Aorta (tissue), 5 donors: ENCODE results near the gene LRRC2. TPM values are rescaled to one million over a fixed set of nuclear protein-coding genes. Genes with fewer than 3 reads are reported as not detected.

Experiments used
- ATAC-seq: fragments of 200-7000 bp; cut with Tn5 transposase; one replicate; pipeline ENCODE4 v1.9.1; 2022; ENCODE audit warnings: moderate library complexity; ENCODE audit not compliant: low FRiP score
- DNase-seq, 2 donors: peaks; one replicate each; pipeline ENCODE4 v3.0.0-alpha.2; 2020
- H3K27ac ChIP-seq, 2 donors: one replicate each; pipeline ENCODE4 v1.5.1; 2013; ENCODE audit warnings: low read length in 2 of 2, mild to moderate bottlenecking in 2 of 2, moderate library complexity in 2 of 2, control low read depth in 1 of 2, inconsistent platforms in 1 of 2, low read depth in 1 of 2
- H3K27me3 ChIP-seq, 2 donors: one replicate each; pipeline ENCODE4 v1.6.1; 2013; ENCODE audit warnings: control low read depth in 1 of 2, low read length in 1 of 2, mild to moderate bottlenecking in 1 of 2, moderate library complexity in 1 of 2; ENCODE audit not compliant: insufficient read depth in 2 of 2, control insufficient read depth in 1 of 2
- H3K36me3 ChIP-seq, 2 donors: one replicate each; pipeline ENCODE4 v1.6.1; 2013; ENCODE audit warnings: control low read depth in 1 of 2, low read length in 1 of 2, mild to moderate bottlenecking in 1 of 2; ENCODE audit not compliant: insufficient read depth in 2 of 2, control insufficient read depth in 1 of 2
- H3K4me1 ChIP-seq, 2 donors: one replicate each; pipeline ENCODE4 v1.6.1; 2013; ENCODE audit warnings: low read length in 2 of 2, control low read depth in 1 of 2, mild to moderate bottlenecking in 1 of 2, moderate library complexity in 1 of 2; ENCODE audit not compliant: insufficient read depth in 2 of 2, control insufficient read depth in 1 of 2
- H3K4me3 ChIP-seq, 2 donors: one replicate each; pipeline ENCODE4 v1.5.1; 2013; ENCODE audit warnings: low read length in 2 of 2, control low read depth in 1 of 2, mild to moderate bottlenecking in 1 of 2
- H3K9me3 ChIP-seq: one replicate; pipeline ENCODE4 v1.6.1; 2013; ENCODE audit warnings: mild to moderate bottlenecking, low read length; ENCODE audit not compliant: control insufficient read depth
- WGBS, 2 donors: extraction: QIAGEN DNeasy Blood & Tissue Kit; methylation state at CpG; one replicate each; pipeline ENCODE4 v1.1.7; 2013; 5-methylcytosine and 5-hydroxymethylcytosine counted together
- intact Hi-C, 2 donors: fragments of 100-400 bp; cut with DNase I; formaldehyde crosslinking; loops; one replicate each; pipeline versions ENCODE4 v1.14.2 to v1.15.0; 2022
- polyA plus RNA-seq, 2 donors: library from polyadenylated mRNA; stranded (reverse); fragments of 200-250 nt; gene quantifications; one replicate each; pipeline ENCODE4 v1.2.3, GENCODE V29; 2013
- total RNA-seq, 2 donors: library from RNA; stranded (reverse); fragmentation: NEBNext Ultra II Directional; extraction: Animal tissue kit (Norgen Biotek cat#: 25700); gene quantifications; one replicate each; pipeline ENCODE4 v1.2.1, GENCODE V29; 2021
- donor health status: healthy with polysubstance abuse.
- donor health status: Bipolar disorder and iron deficiency.
- donor health status: DM: no; HTN: no; CAD: no.
- donor health status: DM: no; HTN: no; CAD: no.
- donor health status: DM: yes; HTN: yes; CAD: no.

Gene LRRC2
- total and polyA plus RNA-seq, 4 donors, result 0.03 to 8.8 (median 0.45) TPM

DNA sequence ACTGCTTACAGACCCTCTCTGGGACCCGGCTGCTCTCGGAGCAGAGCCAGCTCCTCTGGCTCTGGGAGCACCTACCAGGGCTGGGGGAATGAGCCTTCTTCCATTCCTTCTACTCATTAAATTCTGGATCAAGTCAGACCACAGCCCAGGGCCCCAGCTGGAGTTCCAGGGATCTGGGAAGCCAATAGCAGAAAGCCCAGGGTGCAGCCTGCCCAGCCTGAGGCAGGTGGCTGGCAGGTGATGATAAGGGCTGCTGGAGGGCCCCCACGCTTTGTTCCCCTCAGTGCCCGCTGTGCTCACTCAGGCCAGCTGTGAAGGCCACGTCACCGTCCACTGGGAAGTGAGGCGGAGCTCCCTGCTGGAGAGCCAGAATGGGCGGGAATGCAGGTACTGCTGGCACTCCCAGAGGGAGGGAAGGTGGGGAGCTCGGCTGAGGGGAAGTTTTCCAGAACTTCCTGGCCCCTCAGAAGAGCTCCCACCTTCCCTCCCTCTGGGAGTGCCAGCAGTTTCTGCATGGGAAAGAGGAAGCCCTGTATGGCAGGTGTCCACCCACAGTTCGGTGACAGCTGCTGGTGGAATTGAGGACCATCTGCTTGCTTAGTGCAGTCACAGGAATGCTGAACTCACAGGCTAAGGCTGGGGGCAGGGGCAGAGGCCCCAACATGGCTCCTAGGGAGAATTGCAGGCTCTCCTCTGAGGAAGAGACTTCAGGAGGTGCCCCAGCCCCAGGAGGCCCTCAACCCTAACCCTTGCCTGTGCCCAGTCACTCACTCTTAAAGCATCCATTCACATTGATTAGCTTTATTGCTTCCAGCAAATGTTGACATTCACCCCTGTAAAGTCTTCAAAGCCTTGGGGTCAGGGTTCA, 81.0 kb downstream of the LRRC2 start:
- no peaks in the 10 kb centered on the region for H3K27me3 ChIP-seq
- intact Hi-C loops, result loop anchor here in 1 of 2 donors (10.0 kb wide), 1 partner anchor 150 kb away; no protein-coding TSS in a partner anchor
- WGBS, 2 donors, result 66 to 73% methylated on average over 10 of the region's 10 CpGs
- ATAC-seq (no peak), DNase-seq (no peak)
- no peak overlapping the region for H3K4me3 ChIP-seq
- no peaks in the 10 kb centered on the region for H3K9me3 ChIP-seq
- H3K36me3 ChIP-seq, result no peaks in the 10 kb centered on the region
- H3K4me1 ChIP-seq, result no peaks in the 10 kb centered on the region
- H3K27ac ChIP-seq, result no peak overlapping the region

DNA sequence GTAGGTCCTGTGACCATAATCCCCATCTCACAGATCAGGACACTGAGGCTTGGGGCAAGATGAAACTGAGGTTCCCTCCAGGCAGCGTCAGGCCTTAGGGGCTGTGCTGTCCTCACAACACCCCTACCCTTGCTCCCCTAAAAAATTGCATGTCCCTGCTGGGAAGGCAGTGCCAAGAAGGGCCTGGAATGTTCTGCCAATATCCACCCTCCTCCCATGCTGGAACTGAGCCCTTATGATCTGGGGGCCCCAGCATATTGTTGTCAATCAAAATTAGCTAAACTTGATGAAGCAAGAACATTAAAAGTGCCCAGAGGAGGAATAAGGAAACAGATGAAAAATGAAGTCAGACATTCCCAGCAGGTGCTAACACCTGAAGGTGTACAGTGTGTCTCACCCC, 81.7 kb downstream of the LRRC2 start:
- no peaks in the 10 kb centered on the region for H3K4me1 ChIP-seq
- H3K36me3 ChIP-seq, result no peaks in the 10 kb centered on the region
- H3K27ac ChIP-seq, result no peak overlapping the region
- H3K4me3 ChIP-seq, result no peak overlapping the region
- intact Hi-C loops, result loop anchor here in 1 of 2 donors (10.0 kb wide), 1 partner anchor 150 kb away; no protein-coding TSS in a partner anchor
- WGBS, 2 donors, result 81 to 83% methylated on average over 1 of the region's 1 CpG
- H3K27me3 ChIP-seq, result no peaks in the 10 kb centered on the region
- DNase-seq (no peak), ATAC-seq (no peak)
- H3K9me3 ChIP-seq, result no peaks in the 10 kb centered on the region

DNA sequence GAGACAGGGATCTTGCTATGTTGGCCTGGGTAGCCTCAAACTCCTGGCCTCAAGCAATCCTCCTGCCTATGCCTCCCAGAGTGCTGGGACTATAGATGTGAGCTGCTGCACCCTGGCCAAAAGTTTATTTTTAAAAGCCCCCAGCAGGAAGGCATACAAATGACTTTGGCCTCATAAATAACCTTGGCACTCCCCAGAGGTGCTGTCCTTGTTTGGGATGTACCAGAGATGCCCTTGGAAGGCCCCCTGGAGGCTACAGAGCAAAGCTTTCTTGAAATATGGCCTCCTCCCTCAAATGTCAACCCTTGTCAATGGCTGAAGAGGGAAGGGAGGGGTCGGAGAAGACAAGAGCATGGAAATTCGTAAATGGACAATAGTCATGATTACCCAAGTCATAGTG, 82.3 kb downstream of the LRRC2 start:
- ATAC-seq (no peak), DNase-seq (no peak)
- WGBS, 2 donors, result 87 to 91% methylated on average over 2 of the region's 2 CpGs
- Histone ChIP-seq H3K4me1 (no peaks in the 10 kb centered on the region), H3K4me3 (no peak overlapping the region), H3K27me3 (no peaks in the 10 kb centered on the region), H3K36me3 (no peaks in the 10 kb centered on the region), H3K9me3 (no peaks in the 10 kb centered on the region), H3K27ac (no peak overlapping the region)
- intact Hi-C loops, result loop anchor here in 1 of 2 donors (10.0 kb wide), 1 partner anchor 151 kb away; no protein-coding TSS in a partner anchor

DNA sequence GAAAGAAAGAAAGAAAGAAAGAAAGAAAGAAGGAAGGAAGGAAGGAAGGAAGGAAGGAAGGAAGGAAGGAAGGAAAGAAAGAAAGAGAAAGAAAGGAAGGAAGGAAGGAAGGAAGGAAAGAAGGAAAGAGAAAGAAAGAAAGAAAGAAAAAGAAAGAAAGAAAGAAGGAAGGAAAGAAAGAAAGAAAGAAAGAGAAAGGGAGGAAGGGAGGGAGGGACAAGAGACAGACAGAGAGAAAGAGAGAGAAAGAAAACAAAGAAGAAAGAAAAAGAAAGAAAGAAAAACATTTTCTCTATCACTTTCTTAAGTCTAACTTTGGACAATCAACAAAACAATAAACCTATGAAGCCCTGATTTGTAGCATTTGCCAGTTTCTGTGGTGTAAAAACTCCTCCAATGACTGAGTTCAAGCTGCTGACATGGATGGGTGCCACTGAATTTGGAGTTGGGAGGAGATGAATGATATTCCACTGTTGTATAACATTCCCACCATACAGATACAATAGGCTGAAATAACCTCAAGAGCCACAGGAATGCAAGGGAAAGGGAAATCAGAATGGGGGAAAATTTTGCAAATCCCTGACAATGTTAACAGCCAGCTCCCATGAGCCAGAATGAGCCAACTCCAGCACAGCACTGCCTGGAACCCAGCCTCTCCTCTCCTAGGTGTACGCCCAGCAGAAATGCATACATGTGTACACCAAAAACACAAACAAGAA, 83.3 kb downstream of the LRRC2 start:
- no peaks in the 10 kb centered on the region for H3K4me1 ChIP-seq
- ATAC-seq (no peak), DNase-seq (no peak)
- H3K9me3 ChIP-seq, result peaks cover 2% of the 10 kb centered on the region
- no peaks in the 10 kb centered on the region for H3K27me3 ChIP-seq
- WGBS, 2 donors, result 67 to 75% methylated on average over 1 of the region's 1 CpG
- H3K4me3 ChIP-seq, result no peak overlapping the region
- intact Hi-C loops, result loop anchor here in 1 of 2 donors (10.0 kb wide), 1 partner anchor 152 kb away; no protein-coding TSS in a partner anchor
- H3K27ac ChIP-seq, result no peak overlapping the region
- no peaks in the 10 kb centered on the region for H3K36me3 ChIP-seq

DNA sequence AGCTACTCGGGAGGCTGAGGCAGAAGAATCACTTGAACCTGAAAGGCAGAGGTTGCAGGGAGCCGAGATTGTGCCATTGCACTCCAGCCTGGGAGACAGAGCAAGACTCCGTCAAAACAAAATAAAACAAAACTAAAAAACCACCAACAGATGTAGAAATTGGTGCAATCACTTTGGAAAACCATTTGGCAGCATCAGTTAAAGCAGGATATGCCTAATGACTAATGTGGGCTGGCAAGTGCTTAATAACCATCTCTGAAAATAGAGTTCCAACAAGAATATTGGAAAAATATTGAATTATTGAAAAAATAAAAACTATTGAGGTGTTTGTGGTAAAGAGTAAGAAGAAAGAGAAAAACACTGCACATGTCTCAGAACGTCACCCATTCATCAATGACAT, 84.5 kb downstream of the LRRC2 start:
- H3K4me3 ChIP-seq, result no peak overlapping the region
- no peak for ATAC-seq
- DNase-seq, result no peak

DNA sequence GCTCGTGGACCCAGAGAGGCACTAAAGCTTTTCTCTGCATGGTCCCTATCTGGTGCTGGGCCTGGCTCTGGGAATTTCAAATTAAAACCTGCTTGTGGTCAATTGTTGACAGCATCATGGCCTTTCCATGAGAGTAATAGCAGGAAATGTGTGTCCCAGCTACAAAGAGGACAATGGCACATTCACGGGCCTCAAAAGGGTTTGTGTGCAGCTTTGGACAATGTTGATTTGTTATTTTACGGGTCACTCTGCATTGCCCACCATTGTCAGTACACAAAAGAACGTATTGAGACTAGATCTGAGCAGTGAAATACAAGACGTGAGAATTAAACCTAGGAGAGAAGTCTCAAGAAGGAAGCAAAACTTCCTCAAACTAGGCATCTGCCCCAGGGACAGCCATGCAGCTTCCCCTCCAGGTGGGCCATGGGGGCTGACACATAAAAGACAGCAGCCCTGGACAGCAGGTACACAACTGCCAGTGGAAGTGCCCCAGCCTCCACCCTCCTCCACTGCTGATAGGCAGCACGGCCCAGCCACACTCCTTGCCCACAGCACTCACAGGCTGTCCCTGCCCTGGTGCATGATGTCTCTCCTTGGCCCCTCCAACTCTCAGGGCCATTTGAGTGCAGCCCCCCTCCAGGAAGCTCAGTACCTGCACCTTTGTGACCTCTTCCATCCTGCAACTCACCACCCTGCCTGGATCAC, 85.5 kb downstream of the LRRC2 start:
- no peak for ATAC-seq
- no peaks in the 10 kb centered on the region for H3K27me3 ChIP-seq

More for the DNA sequence above, 84.5 kb downstream of the LRRC2 start:
- Histone ChIP-seq H3K9me3 (peaks cover 2% of the 10 kb centered on the region), H3K27me3 (no peaks in the 10 kb centered on the region), H3K4me1 (no peaks in the 10 kb centered on the region), H3K27ac (no peak overlapping the region), H3K36me3 (no peaks in the 10 kb centered on the region)
- WGBS, 2 donors, result 89 to 90% methylated on average over 4 of the region's 4 CpGs
- intact Hi-C loops, result loop anchor here in 1 of 2 donors (10.0 kb wide), 1 partner anchor 153 kb away; no protein-coding TSS in a partner anchor

DNA sequence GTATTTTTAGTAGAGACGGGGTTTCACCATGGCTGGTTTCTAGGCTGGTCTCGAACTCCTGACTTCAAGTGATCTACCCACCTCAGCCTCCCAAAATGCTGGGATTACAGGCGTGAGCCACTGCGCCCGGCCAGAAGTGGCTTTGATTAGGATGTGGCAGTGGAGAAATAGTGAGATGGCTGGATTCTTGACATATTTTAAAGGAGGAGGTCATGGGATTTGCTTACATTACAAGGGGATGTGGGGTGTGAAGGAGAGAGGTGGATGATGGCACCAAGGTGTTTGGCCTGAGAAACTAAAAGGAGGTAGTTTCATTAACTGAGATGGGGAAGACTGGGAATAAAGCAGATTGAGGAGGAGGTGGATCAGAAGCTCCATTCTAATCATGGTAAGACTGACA, 86.4 kb downstream of the LRRC2 start:
- Histone ChIP-seq H3K4me3 (no peak overlapping the region), H3K4me1 (no peaks in the 10 kb centered on the region), H3K27ac (no peak overlapping the region), H3K36me3 (no peaks in the 10 kb centered on the region), H3K9me3 (peaks cover 2% of the 10 kb centered on the region), H3K27me3 (no peaks in the 10 kb centered on the region)
- 63 to 68% methylated on average over 5 of the region's 5 CpGs for WGBS, 2 donors
- intact Hi-C loops, result loop anchor here in 1 of 2 donors (10.0 kb wide), 1 partner anchor 155 kb away; no protein-coding TSS in a partner anchor
- ATAC-seq (no peak), DNase-seq (peak in 1 of 2 donors; percentile 26)

More for the DNA sequence above, 85.5 kb downstream of the LRRC2 start:
- intact Hi-C loops, result loop anchor here in 1 of 2 donors (10.0 kb wide), 1 partner anchor 154 kb away; no protein-coding TSS in a partner anchor
- Histone ChIP-seq H3K4me1 (no peaks in the 10 kb centered on the region), H3K27ac (no peak overlapping the region), H3K9me3 (peaks cover 2% of the 10 kb centered on the region), H3K4me3 (no peak overlapping the region), H3K36me3 (no peaks in the 10 kb centered on the region)
- peak in 1 of 2 donors; percentile 67 for DNase-seq
- WGBS, 2 donors, result 86 to 90% methylated on average over 6 of the region's 6 CpGs

DNA sequence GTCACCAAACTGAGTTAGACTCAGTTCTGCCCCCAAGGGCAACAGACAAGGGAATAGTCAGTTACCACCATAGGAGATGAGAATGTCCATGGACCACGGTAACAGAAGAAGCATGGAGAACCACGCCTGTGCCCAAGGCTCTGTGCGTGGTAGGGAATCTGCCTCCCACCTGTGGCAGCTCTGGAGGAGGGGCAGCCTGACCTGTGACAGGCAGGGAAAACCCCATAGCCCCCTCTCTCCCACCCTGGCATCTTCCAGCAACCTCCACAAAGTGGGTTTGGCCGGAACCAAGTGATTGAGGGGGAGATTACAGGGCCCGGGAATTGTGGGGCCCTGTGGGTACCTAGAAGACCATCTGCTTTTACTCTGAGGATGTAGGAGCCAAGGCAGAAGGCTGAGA, 87.1 kb downstream of the LRRC2 start:
- intact Hi-C loops, result no loop called here
- no peaks in the 10 kb centered on the region for H3K4me1 ChIP-seq
- H3K36me3 ChIP-seq, result no peaks in the 10 kb centered on the region
- ATAC-seq (no peak), DNase-seq (peak in 1 of 2 donors; percentile 25)
- H3K27ac ChIP-seq, result no peak overlapping the region
- H3K9me3 ChIP-seq, result peaks cover 2% of the 10 kb centered on the region
- H3K4me3 ChIP-seq, result no peak overlapping the region
- no peaks in the 10 kb centered on the region for H3K27me3 ChIP-seq
- WGBS, 2 donors, result 85 to 90% methylated on average over 5 of the region's 5 CpGs
